GM12872 (cell line): ENCODE results near the gene NKX2-1.

Experiments
- TF ChIP-seq, protein P1 (sequence below): IDR thresholded peaks from 3 replicates; pipeline ENCODE4 v1.5.1; 2011; ENCODE audit warnings: low read depth, mild to moderate bottlenecking, low read length, moderate library complexity; ENCODE audit not compliant: insufficient read depth

NKX2-1 gene

DNA sequence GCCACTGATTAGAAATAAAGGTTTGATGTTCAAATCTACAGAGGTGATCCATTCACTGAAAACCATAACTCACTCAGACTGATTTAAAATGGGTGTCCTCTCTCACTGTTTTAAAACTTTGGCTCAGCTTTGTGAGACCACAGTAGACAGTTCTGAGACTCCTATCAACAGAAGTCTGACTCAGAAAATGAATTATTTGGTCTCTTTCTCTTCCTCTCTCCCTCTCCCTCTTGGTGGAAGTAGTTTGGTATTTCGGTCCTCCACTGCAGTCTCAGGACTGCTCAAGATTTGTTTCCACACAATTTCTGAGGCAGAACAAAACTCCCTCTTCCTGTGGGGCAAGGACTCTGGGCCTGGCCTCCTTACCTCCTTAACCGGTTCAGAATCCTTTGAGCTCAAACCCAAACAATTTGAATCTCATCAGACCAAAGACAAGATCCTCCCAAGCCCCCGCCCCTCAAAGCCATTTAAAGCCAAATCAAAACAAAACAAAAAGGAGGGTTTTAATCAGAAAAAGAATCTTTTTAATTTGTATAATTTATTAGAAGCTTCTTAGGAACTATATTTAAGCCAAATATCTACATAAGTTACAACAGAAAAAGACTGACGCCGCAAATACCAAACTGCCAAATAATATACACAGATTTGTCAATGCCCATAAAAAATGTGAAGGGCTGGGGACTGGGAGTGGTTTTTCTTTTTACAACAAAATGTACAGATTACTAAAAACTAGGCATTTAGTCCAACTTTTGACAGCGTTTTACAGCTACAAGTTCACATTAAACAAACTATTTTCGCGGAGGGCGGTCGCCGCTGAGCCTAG is 3.9 kb downstream of the NKX2-1 start:
- TF ChIP-seq, protein P1, sequence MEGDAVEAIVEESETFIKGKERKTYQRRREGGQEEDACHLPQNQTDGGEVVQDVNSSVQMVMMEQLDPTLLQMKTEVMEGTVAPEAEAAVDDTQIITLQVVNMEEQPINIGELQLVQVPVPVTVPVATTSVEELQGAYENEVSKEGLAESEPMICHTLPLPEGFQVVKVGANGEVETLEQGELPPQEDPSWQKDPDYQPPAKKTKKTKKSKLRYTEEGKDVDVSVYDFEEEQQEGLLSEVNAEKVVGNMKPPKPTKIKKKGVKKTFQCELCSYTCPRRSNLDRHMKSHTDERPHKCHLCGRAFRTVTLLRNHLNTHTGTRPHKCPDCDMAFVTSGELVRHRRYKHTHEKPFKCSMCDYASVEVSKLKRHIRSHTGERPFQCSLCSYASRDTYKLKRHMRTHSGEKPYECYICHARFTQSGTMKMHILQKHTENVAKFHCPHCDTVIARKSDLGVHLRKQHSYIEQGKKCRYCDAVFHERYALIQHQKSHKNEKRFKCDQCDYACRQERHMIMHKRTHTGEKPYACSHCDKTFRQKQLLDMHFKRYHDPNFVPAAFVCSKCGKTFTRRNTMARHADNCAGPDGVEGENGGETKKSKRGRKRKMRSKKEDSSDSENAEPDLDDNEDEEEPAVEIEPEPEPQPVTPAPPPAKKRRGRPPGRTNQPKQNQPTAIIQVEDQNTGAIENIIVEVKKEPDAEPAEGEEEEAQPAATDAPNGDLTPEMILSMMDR = no peak

DNA sequence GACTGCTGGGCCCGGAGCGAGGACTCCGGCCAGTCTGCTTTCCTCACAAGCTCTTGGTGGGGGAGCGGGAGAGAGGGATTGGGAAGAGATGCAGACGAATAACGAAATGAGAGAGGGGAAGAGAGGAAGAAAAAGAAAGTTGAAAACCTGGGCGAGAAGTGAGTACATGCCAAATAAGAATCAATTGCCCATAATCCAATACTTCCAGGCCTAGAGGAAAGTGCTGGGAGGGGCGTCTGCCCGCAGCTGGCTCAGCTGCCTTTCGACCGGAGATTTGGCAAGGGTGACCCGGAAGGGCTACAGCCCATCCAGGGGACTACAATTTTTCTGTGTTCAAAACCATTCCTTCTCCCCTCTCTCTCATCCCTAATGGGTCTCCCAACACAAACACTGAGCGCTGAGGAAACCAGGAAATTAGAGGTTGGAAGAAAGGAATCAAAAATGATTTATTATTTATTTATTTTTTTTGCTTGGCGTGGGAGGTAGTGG is 4.9 kb downstream of the NKX2-1 start:
- TF ChIP-seq, protein P1 = no peak

DNA sequence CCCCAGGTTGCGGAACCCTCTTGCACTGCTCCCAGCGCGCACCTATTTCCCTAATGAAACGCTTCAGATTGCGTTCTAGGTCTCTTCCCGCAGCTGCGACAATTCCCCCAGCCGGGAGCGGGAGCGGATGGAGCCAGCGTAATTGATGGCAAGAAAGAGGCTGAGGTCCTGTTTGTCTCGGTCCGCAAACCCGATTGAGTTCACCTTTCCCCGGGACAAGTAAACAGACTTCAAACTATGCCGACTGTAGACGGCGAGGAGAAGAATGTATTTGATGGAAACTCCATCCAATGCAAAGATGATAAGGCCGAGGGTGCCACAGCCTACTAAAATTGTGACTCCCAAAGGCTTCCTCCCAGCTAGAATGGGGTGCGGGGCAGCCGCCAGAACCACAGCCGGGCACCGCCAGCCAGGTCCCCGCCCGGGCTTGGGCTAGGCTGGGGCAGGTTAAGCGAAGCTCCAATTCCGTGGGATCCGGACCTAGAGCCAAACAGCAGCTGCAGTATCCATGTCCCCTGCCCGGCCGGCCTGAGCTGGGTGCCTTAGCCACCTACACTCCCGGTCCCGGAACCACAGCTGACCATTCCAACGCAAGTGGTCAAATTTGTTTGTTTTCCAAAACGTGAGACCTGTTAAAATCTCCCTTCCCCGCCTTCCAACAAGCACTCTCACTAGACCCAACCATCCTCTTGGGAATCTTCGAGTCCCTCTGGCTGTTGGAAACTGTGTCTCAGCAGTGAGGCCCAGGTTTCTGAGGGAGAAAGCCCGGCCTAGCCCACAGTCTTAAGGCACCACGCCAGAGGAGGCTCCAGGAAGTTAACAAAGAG is 5.5 kb downstream of the NKX2-1 start:
- TF ChIP-seq, protein P1 = no peak

DNA sequence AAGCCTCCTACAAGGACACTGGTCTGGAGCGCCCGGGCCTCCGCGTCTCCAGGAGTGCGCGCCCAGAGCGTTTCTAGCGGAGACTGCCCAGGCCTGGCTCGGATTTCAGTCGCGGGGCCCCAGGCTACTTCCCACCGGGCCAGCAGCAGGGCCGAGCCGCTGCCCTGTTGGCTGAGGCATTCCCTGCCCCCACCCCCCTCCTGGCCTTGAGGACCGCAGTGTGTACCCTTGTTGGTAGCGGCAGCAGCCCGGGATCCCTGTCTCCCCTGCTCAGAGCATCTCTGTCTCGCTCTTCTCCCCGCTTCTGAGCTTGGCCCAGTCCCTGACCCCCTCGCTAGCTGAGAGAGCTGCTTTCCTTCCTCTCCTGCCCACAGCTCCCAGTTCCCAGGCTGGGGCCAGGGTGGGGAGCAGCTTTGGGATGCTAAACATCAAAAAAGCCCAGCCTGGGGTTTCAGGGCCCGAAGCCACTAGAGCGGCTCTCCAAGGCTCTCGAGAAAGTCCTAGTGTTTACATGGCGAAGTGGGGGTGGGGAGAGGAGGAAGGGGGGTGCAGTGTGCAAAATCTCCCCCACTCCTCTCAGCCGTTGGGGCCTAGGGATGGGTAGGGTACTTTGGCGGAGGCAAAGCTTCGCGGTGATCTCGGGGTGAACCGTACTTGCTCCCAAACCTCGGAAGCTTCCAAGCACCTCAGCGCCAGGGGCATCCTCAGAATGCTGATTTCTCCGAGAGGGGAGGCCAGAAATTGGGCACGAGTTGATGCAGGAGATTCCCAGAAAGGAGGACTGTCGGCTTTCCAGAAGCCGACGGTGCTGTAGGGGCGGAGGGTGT is 6.4 kb downstream of the NKX2-1 start:
- TF ChIP-seq, protein P1 = no peak

DNA sequence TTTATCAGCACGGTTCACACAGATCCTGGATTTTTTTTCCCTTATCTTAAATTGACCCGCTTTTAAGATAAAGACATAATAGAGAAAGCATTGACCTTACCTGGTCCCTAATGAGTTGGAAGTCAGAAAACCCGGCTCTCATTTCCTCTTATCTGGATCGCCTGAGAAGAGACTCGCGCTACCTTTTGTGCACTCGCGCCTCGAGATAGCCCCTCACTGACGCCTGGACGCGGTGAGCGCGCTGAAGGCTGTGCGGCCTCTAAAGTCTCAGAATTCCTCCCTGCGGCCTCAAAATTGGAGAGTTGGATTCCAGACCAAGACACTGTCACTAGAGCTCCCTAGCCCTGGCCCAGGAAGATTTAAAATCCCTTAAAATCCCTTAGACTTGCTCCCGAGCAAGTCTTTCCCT is 7.0 kb downstream of the NKX2-1 start:
- TF ChIP-seq, protein P1 = no peak

DNA sequence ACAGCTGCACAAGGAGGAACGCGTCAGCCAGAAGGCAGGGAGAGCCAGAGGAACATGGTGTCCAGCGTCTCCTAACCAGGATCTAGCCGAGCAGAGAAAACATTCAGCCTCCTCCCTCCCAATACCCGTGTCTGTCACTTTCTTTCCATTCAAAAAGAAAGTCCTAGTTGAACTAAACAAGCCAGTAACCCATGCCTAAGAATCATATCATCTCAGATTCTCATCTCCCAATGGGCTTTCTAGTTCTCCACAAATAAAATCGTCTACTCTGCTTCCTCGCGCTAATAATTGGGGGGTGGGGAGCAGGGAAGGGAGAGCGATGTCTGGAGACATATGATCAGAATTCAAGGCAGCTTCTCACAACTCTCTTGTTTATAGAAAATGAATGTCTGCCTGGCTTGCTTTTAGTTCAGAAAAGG is 7.4 kb downstream of the NKX2-1 start:
- TF ChIP-seq, protein P1 = no peak
